SH-SY5Y (cell line): ENCODE data around the gene DDR2.

Experiments
- GATA2 ChIP-seq: IDR thresholded peaks from 2 replicates; pipeline ENCODE4 v1.6.1; 2011; ENCODE audit warnings: mild to moderate bottlenecking, low read depth, low read length
- GATA3 ChIP-seq: IDR thresholded peaks from 2 replicates; pipeline ENCODE4 v1.6.1; 2011; ENCODE audit warnings: low read depth, mild to moderate bottlenecking, low read length, moderate library complexity

DDR2 gene

DNA sequence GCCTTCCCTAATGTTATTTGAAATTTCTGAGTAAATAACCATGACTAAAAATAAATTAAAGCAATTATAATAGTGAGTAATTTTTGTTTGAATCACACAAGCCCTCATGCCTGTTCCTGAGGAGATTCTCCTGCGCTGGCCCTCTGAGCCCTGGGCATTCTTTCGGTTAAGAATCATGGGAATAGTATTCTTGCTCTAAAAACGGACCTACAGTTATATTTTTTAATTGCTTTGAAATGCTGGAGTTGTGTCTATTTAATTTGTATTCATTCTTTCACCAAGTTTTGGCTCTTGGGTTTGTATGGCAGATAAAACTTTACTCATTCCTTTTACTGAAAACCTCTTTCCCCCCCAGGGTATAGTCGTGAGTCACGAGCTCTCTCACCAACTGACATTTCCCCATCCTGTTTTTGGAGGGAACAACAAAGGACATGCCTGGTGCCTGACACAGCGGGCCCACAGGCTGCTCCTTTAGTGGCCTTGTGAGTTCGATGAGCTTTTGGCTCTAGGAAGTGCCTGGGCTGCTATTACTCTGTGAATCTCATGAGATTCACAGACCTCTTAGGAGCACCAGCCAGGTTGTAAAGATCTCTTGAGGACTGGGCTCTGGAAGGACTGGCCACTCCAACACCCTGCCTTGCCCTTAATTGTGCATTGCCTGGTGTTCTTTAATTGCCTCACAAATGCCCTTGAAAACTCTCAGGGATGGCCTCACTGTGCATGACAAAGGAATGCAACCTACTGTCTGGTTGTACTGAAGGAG, 58.6 kb downstream of the DDR2 start:
- TF ChIP-seq GATA3 (no peak), GATA2 (no peak)

DNA sequence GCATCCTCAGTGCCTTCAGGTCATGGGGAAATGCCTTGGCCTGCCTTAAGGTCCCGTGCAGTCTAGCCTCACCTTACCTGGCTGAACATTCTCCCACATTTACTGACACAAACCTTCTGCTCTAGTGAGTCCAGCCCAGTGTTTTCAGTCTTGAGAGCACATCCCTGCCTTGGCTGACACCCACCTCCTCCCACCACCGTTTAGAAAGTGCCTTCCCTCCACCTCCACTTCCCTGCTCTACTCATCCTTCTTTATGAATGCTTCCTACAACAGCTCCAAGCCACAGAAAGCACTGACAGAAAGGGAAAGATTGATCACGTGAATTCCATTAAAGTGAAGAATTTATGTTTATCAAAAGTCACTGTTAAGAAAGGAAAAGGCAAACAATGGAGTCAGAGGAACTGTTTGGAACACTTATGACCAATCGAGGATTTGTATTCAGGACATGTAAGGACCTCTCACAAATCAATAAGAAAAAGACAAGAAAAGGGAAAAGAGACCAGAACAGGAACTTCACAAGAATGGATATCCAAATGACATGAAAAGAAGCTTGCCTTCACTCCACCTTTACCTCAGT, 59.8 kb downstream of the DDR2 start:
- TF ChIP-seq GATA2 (no peak), GATA3 (no peak)

DNA sequence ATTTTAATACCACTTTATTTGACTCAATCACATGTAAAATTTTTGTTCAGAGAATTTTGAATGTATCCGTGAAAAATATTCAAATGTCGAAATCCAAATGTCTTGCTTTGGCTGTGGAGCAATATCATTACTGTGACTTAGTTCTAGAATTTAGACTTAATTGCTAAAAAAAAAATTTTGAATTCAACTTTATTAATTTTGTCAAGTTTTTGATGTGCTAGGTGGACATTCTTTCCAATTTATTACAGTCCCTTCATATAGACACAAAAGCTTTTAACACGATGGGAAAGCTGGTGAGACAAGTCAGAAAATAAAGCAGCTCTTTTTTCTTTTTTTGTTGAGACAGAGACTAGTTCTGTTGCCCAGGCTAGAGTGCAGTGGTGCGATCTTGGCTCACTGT, 62.6 kb downstream of the DDR2 start:
- no peak for TF ChIP-seq GATA2
- no peak for TF ChIP-seq GATA3

DNA sequence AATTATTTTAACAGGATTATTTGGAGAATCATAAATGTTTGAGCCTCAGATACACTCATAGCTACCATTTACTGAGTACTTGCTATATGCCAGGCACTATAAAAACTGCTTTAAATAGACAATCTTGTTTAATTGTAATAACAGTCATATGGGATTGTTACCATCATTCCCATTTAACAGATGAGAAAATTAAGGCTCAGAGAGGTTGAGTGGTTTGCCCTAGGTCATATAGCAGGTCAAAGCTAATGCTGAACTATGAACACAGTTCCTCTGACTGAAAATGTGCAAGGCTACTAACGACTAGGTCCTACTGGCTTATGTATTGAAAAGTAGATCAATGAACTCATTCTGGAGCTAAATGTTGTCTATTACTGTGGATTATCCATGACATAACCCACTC, 63.4 kb downstream of the DDR2 start:
- TF ChIP-seq GATA3 (no peak), GATA2 (no peak)

DNA sequence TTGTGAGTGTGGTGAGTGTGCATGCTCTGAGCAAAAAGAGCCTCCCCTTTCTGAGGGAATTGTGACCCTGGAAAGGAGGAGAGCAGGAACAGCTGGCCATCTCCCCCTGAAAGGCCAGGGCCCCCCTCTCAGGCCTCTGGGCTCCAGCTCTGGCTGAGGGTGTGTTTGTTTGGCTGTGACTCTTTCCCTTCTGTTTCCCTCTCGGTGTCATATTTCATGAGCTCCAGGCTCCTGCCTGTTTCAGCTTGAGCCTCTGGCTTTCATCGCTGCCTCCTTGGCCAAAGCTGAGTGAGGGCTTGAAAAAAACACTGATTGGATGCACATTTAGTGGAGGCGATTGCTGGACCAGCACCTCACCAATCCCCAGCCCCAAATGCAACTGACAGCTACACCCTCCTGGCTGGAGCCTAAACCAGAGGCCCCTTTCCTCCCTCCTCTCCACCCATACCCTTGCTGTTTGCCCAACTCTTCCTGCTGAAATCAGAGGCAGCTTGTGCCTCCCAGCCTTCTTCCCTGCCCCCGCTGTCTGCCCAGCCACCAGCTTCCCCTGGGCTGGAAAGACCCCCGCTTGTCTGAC, 64.1 kb downstream of the DDR2 start:
- no peak for TF ChIP-seq GATA3
- no peak for TF ChIP-seq GATA2

DNA sequence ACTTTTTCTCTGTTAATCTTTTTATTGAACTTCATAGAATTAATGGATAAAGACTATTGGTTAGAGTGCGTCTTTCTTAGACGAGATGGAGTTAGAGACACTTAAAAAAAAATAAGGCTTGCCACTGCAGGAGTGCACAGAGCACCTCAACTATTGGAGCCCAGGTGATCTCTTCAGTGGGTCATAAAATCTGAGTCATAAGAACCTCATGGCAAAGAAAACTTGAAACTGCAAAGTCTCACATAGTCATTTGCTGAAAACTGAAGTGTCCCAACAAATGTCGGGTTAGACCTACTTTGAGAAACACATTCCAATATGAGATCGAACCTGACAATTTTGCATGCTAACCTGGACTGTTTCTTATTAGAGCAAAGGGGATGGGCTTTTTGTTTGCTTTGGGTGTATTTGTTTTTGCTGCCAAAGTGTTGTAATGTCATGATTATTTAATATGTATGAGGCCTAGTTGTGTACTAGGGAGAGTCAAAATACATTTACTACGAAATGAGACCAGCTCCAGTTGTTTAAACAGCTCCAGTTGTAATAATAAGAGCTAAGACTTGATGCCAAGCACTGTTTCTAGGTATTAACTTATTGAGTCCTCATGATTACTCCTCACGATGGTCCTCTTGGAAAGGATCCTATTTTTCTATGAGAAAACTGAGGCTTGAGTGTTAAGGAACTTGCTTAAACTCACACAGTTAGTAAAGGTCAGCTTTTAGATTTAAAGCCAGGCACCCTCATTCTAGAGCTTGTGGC, 65.1 kb downstream of the DDR2 start:
- TF ChIP-seq GATA3: no peak
- TF ChIP-seq GATA2: no peak

DNA sequence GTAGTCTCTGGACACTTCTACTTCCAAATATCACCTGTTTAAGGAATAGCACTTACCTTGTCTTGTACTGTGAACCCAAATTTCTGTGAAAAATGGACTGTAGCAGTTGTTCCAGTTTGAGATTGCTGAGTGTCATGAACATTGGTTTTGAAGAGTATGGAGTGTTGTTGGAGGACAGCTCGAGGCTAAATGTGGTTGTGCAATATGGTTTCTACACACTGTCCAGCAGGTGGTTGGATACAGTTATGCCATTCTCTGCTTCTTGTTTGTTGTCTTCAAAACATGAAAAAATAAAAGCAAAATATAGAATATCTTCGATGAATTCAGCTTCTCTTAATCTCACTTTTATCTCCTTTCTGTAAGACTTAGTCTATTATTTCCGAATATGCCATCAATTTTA, 67.1 kb downstream of the DDR2 start:
- no peak for TF ChIP-seq GATA3
- TF ChIP-seq GATA2: no peak

DNA sequence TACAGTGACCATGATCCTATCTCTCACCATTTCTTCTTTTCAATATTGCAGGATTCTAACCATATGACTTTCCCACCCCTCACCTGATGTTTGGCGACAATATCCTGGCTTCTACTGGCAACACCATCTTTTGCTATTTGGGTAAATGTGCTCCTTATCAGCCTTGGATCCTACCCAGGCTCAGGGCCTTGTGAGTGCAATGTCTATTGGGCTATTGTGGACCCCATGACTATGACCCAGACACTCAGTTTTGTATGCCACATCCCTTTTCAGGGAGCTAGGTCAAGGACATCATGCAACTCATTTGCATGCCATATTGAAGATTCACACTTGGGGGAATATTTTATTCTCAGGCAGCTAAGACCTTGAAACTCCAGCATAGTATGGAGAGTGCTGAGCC, 67.9 kb downstream of the DDR2 start:
- TF ChIP-seq GATA2 (no peak), GATA3 (no peak)

DNA sequence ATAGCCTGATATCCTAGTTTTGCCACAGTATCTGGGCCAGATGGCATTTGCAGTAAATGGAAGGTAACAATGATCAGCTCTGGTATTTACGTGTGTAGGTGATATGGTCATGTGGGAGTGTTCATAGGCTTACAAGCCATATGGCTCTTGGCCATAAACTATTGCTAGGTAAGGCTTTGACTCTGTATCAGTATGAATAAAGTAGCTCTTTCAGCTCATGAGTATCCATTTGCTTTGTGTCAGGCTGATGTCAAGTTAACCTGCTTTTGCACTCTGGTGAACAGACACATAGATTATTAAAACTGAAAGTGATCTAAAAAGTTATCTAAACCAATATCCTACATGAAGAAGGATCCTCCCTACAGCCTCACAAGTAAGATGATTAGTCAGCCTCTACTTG, 69.0 kb downstream of the DDR2 start:
- no peak for TF ChIP-seq GATA2
- no peak for TF ChIP-seq GATA3

DNA sequence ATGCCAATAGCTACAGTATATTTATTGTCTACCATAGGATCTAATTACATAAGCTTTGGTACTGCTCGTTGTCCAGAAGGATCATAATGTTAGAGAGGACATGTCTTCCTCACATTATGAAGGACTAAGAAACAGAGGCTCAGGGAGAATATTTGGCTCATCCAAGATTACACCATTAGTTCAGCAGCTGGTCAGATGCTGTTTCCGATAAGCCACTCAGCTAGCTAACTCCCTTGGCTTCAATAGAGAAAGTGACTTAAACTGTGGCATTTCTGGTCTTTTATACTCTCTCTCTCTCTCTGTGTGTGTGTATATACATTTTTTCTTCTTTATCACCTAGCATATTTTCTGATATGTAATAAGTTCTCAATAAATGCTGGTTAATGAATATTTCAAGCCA, 70.4 kb downstream of the DDR2 start:
- TF ChIP-seq GATA3 (peak; percentile 63), GATA2 (peak; percentile 57)

DNA sequence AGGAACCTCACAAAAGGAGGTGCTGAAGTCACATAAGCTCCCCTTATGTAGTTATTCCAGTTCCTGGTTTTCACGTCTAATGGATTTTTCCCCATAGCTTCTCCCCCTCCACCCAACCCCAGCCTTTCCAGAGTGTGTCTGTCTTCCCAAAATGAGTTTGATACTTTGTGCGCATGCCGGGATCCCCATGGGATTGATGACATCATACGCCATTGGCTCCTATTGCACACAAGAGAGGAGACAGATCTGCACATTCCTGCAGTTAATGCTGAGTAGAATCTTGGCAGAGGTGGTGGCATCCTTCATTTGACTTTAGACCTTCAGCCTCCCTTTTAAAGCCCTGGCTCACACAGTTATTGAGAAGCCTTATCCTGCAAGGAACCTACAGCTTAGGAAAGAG, 71.4 kb downstream of the DDR2 start:
- TF ChIP-seq GATA3 (no peak), GATA2 (no peak)

DNA sequence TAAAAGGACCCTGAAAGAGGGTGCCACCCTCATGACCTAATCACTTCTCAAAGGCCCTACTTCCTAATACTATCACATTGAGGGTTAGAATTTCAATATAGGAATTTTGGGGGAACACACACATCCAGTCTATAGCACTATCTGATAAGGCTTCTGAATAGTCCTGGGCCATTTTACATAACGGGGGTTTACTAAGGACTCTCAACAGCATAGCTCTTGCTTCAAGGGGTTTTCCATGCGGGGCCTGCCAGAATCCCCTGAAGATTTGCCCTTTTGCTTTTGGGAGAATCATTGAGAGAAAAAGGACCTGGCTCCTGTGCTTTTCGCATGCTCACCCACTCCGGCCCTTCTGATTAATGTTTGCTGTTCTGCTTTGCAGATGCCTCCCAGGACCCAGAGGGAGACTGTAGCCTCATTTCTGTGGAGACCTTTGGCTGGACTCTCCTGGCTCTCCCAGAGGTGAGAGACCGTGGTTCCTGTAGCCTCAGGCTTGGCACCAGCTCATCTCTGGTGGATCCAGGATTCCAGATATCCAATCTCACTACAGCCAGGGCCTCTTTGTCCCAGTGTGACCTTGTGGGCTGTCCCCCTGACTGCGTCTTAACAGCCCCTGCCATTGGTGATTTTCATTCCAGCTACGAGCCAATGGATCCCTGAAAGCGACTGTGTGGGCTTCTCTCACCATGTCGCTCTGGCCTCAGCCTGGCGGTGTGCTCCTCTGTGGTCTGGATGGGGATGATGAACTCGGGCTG, 72.6 kb downstream of the DDR2 start:
- no peak for TF ChIP-seq GATA2
- no peak for TF ChIP-seq GATA3

DNA sequence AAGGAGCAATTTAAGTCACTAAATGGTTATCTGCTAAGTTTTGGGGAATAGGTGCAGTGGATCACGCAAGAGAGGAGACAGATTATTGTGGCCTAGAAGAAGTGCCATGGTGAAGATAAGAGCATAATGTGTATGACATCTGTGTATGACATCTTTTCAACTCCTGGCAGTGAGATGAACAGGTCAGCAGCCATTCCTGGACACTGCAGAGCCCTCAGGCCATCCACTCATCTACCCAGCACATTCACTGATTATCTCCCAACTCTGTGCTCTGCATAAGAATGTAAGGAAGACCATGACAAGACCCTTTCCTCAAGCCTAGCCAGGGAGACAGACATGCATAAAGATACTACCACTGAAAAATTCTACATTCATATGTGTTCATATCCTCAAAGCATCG, 73.7 kb downstream of the DDR2 start:
- no peak for TF ChIP-seq GATA3
- TF ChIP-seq GATA2: no peak

DNA sequence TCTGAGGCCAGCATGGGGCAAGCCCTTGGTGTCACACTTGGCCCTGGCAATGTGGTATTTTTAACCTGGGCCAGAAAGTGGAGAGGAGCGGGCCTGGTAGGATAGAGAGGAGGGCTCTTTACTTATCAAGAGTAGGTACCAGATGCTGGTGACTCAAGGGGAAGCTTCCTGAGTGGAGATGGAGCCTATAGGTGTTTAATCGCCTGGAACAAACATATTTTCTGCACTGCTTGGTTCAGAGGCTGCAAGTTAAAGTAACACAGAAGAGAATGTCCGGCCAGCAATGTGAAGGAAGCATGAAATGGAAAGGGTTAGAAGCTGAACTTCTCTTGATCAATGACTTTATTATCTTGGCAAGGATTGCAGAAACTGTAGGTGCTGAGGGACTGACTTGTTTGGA, 74.3 kb downstream of the DDR2 start:
- TF ChIP-seq GATA3: no peak
